A673 (cell line): ENCODE data around the gene SERHL2. TPM values are rescaled to one million over a fixed set of nuclear protein-coding genes. Genes with fewer than 3 reads are reported as not detected.

ENCODE experiments used
- BruUV-seq: library from RNA; stranded (reverse); fragments of 400-500 nt; replicated peaks from 2 replicates; lab custom pipeline; 2021; lab: Mats Ljungman, UMichigan
- CTCF ChIA-PET: fragments of 300-600 bp; sonication (Branson Sonifier 250); formaldehyde crosslinking; loops from one replicate; lab custom pipeline; 2022; ENCODE audit warnings: antibody characterized with exemption; lab: Charles Lee
- POLR2A ChIA-PET: fragments of 300-600 bp; sonication (Branson Sonifier 250); formaldehyde crosslinking; loops from one replicate; lab custom pipeline; 2022; ENCODE audit warnings: antibody characterized with exemption; ENCODE audit not compliant: low non-redundant PET; lab: Charles Lee
- DNase-seq: peaks from one replicate; pipeline ENCODE4 v3.0.0-alpha.2; 2015; ENCODE audit warnings: low spot score
- H3K27ac ChIP-seq: fragments of 200-600 bp; sonication (generic); 2 replicates; pipeline ENCODE4 v1.5.1; 2016; ENCODE audit warnings: mixed run types, low read depth, mild to moderate bottlenecking, mixed read lengths, antibody characterized with exemption, low read length; ENCODE audit not compliant: poor library complexity, severe bottlenecking
- H3K27me3 ChIP-seq: fragments of 200-600 bp; sonication (generic); replicated peaks from 2 replicates; pipeline ENCODE4 v1.6.1; 2017; ENCODE audit warnings: mixed run types, low read depth, mild to moderate bottlenecking, mixed read lengths, antibody characterized with exemption, low read length; ENCODE audit not compliant: insufficient read depth, poor library complexity
- H3K36me3 ChIP-seq: fragments of 200-600 bp; sonication (generic); 2 replicates; pipeline ENCODE4 v1.6.1; 2016; ENCODE audit warnings: mixed run types, mild to moderate bottlenecking, mixed read lengths, antibody characterized with exemption, low read length; ENCODE audit not compliant: insufficient read depth, poor library complexity, severe bottlenecking
- H3K4me1 ChIP-seq: fragments of 200-600 bp; sonication (generic); 2 replicates; pipeline ENCODE4 v1.6.1; 2017; ENCODE audit warnings: mixed run types, mild to moderate bottlenecking, mixed read lengths, antibody characterized with exemption, low read length; ENCODE audit not compliant: insufficient read depth, poor library complexity, severe bottlenecking
- H3K4me3 ChIP-seq: fragments of 200-600 bp; sonication (generic); 2 replicates; pipeline ENCODE4 v1.5.1; 2016; ENCODE audit warnings: low read depth, mixed run types, mild to moderate bottlenecking, mixed read lengths, low read length; ENCODE audit not compliant: poor library complexity, severe bottlenecking
- H3K9me3 ChIP-seq: fragments of 200-600 bp; sonication (generic); 2 replicates; pipeline ENCODE4 v1.6.1; 2016; ENCODE audit warnings: mixed run types, low read depth, mild to moderate bottlenecking, mixed read lengths, antibody characterized with exemption, low read length; ENCODE audit not compliant: poor library complexity, severe bottlenecking
- CTCF ChIP-seq: fragments of 300-800, 200-600 bp; sonication (generic); conservative IDR thresholded peaks from 2 replicates; pipeline ENCODE4 v1.5.1; 2017; ENCODE audit warnings: low read depth, mild to moderate bottlenecking, antibody characterized with exemption, low read length, moderate library complexity, mixed read lengths
- EZH2 ChIP-seq: fragments of 200-600 bp; sonication (generic); IDR thresholded peaks from 2 replicates; pipeline ENCODE4 v1.6.1; 2017; ENCODE audit warnings: borderline replicate concordance, low read depth, mild to moderate bottlenecking, mixed read lengths, antibody characterized with exemption, low read length; ENCODE audit not compliant: poor library complexity, severe bottlenecking
- intact Hi-C: fragments of 100-400 bp; cut with micrococcal nuclease; formaldehyde crosslinking; loops from one replicate; pipeline ENCODE4 v1.10.0; 2022; ENCODE audit not compliant: unreplicated experiment
- total RNA-seq: library from RNA; stranded (reverse); gene quantifications from 2 replicates; pipeline ENCODE4 v1.2.3, GENCODE V29; 2021

Gene SERHL2
- total RNA-seq, 1 experiment from 2014 or later: 0.49 TPM

DNA sequence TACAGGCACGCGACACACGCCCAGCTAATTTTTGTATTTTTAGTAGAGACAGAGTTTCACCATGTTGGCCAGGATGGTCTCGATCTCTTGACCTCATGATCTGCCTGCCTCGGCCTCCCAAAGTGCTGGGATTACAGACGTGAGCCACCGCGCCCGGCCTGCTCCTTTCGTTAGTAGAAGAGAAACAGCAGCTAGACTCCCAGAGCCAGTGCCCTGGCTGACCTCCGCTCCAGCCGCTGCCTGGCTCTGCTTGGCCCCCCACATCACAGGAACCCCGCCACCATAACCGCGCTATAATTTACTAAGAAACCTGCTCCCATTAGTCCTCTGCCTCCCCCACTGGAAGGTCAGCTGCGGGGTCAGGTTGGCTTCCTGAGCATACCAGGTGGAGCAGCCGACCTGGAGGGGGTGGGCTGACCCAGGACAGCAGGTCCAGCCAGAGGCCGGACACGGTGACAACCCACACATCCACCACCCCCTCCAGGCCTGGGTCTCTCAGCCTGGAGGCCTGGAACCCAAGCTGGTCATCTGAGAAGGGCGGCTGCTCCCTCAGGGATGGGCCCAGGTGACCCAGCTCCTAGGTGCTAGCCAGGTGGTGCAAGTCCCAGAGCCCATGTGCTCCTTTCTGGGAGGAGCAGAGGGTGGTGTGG is 68.4 kb downstream of the SERHL2 start:
- no peaks in the 10 kb centered on the region for H3K27me3 ChIP-seq
- ChIA-PET POLR2A (no interaction called here), CTCF (no interaction called here)
- DNase-seq: no peak
- no peaks in the 10 kb centered on the region for H3K4me1 ChIP-seq
- TF ChIP-seq CTCF (no peak), EZH2 (no peak)
- no peak overlapping the region for H3K4me3 ChIP-seq
- H3K27ac ChIP-seq: no peak overlapping the region
- intact Hi-C loops: no loop called here
- no peaks in the 10 kb centered on the region for H3K9me3 ChIP-seq
- peaks cover 29% of the 10 kb centered on the region for H3K36me3 ChIP-seq
- BruUV-seq: no TSS peak

DNA sequence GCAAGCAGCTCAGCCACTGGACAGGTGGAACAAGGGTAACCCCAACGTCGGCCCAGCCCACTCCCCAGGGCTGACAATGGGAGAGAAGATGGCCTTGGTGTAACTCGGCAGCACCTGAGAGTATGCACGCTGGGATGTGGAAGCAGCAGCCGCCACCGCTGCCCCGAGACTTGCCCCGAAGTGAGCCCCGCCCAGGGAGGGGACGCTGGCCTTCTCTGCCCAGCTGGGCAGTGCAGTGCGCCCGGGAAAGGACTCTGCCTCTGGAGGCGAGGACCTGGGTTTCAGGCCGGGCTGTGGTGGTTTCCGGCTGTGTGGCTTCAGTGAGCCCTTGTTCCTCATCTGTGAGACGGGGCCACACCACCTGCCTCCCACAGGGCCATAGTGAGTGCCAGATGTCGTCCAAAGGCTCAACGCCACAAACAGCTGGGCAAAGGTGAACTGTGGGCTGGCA is 69.6 kb downstream of the SERHL2 start:
- TF ChIP-seq EZH2 (no peak), CTCF (no peak)
- no peak for DNase-seq
- CTCF ChIA-PET: no interaction called here
- intact Hi-C loops: no loop called here
- no TSS peak for BruUV-seq
- H3K9me3 ChIP-seq: no peaks in the 10 kb centered on the region
- POLR2A ChIA-PET: no interaction called here
- H3K4me1 ChIP-seq: no peaks in the 10 kb centered on the region
- no peaks in the 10 kb centered on the region for H3K27me3 ChIP-seq
- peaks cover 40% of the 10 kb centered on the region for H3K36me3 ChIP-seq
- H3K27ac ChIP-seq: no peak overlapping the region
- H3K4me3 ChIP-seq: no peak overlapping the region

Other genes starting within 250 kb of the SERHL2 start
- gene NFAM1, start 121.6 kb upstream of the SERHL2 start, total RNA-seq: 2.4 and 3.8 TPM in 2 replicates
- gene RRP7A, start 34.2 kb upstream of the SERHL2 start, total RNA-seq: 68.5 and 69.1 TPM in 2 replicates
- gene POLDIP3, start 60.9 kb downstream of the SERHL2 start, total RNA-seq: 131 and 134 TPM in 2 replicates
- 1.2 and 1.9 TPM in 2 replicates for gene ATP5MGL, start 86.6 kb downstream of the SERHL2 start, total RNA-seq
- gene CYB5R3, start 95.4 kb downstream of the SERHL2 start, total RNA-seq: 172 and 176 TPM in 2 replicates
- 21.9 and 23.7 TPM in 2 replicates for gene A4GALT, start 166.9 kb downstream of the SERHL2 start, total RNA-seq